Brain microvascular endothelial cell (primary cell): ENCODE measurements around the gene TXNDC2.

ENCODE experiments used
- DNase-seq: peaks from one replicate; pipeline ENCODE4 v3.0.0-alpha.2; 2020
- H3K27ac ChIP-seq: fragments of 250-450 bp; sonication (Bioruptor Pico); 2 replicates; pipeline ENCODE4 v1.5.1; 2020; ENCODE audit warnings: mild to moderate bottlenecking, moderate library complexity
- H3K27me3 ChIP-seq: fragments of 250-450 bp; sonication (Bioruptor Pico); replicated peaks from 2 replicates; pipeline ENCODE4 v1.5.1; 2020; ENCODE audit warnings: mild to moderate bottlenecking
- H3K36me3 ChIP-seq: fragments of 250-450 bp; sonication (Bioruptor Pico); replicated peaks from 2 replicates; pipeline ENCODE4 v1.5.1; 2020; ENCODE audit warnings: mild to moderate bottlenecking
- H3K4me3 ChIP-seq: 2 replicates; pipeline ENCODE4 v1.5.1; 2011; ENCODE audit warnings: low read depth, mild to moderate bottlenecking, control low read depth, low read length, moderate library complexity
- in situ Hi-C: cut with HindIII; loops from 2 replicates; pipeline ENCODE4 v1.10.0; 2017; ENCODE audit warnings: low sequenced_read_pairs, low pct_ligation_motif_present
- TF ChIP-seq, protein P1 (sequence below): IDR thresholded peaks from 2 replicates; pipeline ENCODE4 v1.5.1; 2011; ENCODE audit warnings: low read depth, mild to moderate bottlenecking, moderate library complexity, low read length, control low read depth, inconsistent platforms; ENCODE audit errors: missing control alignments

The TXNDC2 gene

GRCh38 chr18:9861933-9862332, 23.8 kb upstream of the TXNDC2 start:
- in situ Hi-C loops: no loop called here
- H3K4me3 ChIP-seq: no peak overlapping the region
- no peaks in the 10 kb centered on the region for H3K27me3 ChIP-seq
- peaks cover 22% of the 10 kb centered on the region for H3K36me3 ChIP-seq
- TF ChIP-seq, protein P1, sequence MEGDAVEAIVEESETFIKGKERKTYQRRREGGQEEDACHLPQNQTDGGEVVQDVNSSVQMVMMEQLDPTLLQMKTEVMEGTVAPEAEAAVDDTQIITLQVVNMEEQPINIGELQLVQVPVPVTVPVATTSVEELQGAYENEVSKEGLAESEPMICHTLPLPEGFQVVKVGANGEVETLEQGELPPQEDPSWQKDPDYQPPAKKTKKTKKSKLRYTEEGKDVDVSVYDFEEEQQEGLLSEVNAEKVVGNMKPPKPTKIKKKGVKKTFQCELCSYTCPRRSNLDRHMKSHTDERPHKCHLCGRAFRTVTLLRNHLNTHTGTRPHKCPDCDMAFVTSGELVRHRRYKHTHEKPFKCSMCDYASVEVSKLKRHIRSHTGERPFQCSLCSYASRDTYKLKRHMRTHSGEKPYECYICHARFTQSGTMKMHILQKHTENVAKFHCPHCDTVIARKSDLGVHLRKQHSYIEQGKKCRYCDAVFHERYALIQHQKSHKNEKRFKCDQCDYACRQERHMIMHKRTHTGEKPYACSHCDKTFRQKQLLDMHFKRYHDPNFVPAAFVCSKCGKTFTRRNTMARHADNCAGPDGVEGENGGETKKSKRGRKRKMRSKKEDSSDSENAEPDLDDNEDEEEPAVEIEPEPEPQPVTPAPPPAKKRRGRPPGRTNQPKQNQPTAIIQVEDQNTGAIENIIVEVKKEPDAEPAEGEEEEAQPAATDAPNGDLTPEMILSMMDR: no peak
- H3K27ac ChIP-seq: no peak overlapping the region
- no peak for DNase-seq

- Histone ChIP-seq H3K36me3 (peaks cover 22% of the 10 kb centered on the region), H3K4me3 (no peak overlapping the region)
- TF ChIP-seq, protein P1: no peak
Measured at GRCh38 chr18:9862686-9863085, 23.1 kb upstream of the TXNDC2 start.

GRCh38 chr18:9863282-9863681, 22.5 kb upstream of the TXNDC2 start:
- in situ Hi-C loops: no loop called here
- TF ChIP-seq, protein P1: no peak
- H3K36me3 ChIP-seq: peaks cover 22% of the 10 kb centered on the region

More at GRCh38 chr18:9862686-9863085, 23.1 kb upstream of the TXNDC2 start:
- H3K27ac ChIP-seq: no peak overlapping the region
- DNase-seq: no peak
- no peaks in the 10 kb centered on the region for H3K27me3 ChIP-seq
- in situ Hi-C loops: no loop called here

GRCh38 chr18:9865764-9866490, 19.8 kb upstream of the TXNDC2 start:
- in situ Hi-C loops: no loop called here
- TF ChIP-seq, protein P1: no peak
- Histone ChIP-seq H3K36me3 (peaks cover 17% of the 10 kb centered on the region), H3K27ac (no peak overlapping the region), H3K27me3 (no peaks in the 10 kb centered on the region), H3K4me3 (no peak overlapping the region)
- no peak for DNase-seq

More at GRCh38 chr18:9863282-9863681, 22.5 kb upstream of the TXNDC2 start:
- H3K27me3 ChIP-seq: no peaks in the 10 kb centered on the region
- no peak overlapping the region for H3K27ac ChIP-seq
- no peak overlapping the region for H3K4me3 ChIP-seq
- no peak for DNase-seq

DNA sequence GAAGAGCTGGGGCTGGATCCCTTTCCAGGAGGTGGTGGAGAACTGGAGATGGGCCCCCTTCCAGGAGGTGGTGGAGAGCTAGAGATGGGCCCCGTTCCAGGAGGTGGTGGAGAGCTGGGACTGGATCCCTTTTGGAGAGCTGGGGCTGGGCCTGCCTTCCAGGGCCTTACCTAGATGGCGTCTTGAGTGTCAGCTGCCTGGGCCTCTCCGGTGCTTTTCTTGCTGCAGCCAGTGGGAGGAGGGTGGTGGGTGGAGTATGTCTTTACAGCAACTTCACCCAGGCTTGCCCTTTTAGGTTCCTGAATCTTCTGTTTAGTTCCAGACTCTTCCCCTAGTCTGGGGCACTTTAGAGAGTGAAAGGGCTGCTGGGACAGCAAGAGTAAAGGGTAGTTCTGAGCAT, 19.1 kb upstream of the TXNDC2 start:
- Histone ChIP-seq H3K4me3 (no peak overlapping the region), H3K27ac (no peak overlapping the region), H3K36me3 (peaks cover 14% of the 10 kb centered on the region), H3K27me3 (no peaks in the 10 kb centered on the region)
- TF ChIP-seq, protein P1: no peak
- no peak for DNase-seq
- in situ Hi-C loops: no loop called here
